Keratinocyte (primary cell): ENCODE data around the gene NOP9.

Source experiments
- CTCF ChIP-seq, 3 experiments: IDR thresholded peaks in 1 of 3; conservative IDR thresholded peaks in 1 of 3; optimal IDR thresholded peaks in 1 of 3; 2 replicates in 2 of 3; 3 replicates in 1 of 3; pipeline versions ENCODE3 to v1.5.1; 2011; ENCODE audit warnings: low read length in 3 of 3, mild to moderate bottlenecking in 3 of 3, moderate library complexity in 2 of 3, control low read depth in 1 of 3, inconsistent platforms in 1 of 3; ENCODE audit not compliant: insufficient read depth in 2 of 3; ENCODE audit errors: extremely low read depth in 1 of 3
- EZH2 ChIP-seq: IDR thresholded peaks from one replicate; pipeline ENCODE4 v1.6.1; 2012; ENCODE audit warnings: inconsistent platforms, mild to moderate bottlenecking, low read length, moderate library complexity

GRCh38 chr14:24282736-24283135, 16.9 kb upstream of the NOP9 start:
- TF ChIP-seq CTCF (optimal IDR thresholded peaks at IDR 0.05 in 1 of 3, IDR thresholded peaks at IDR 0.05 in 1 of 3, conservative IDR thresholded peaks at IDR 0.05 in 1 of 3; ENCODE audit: extremely low read depth in 1 of 3, insufficient read depth in 2 of 3, low read length in 3 of 3) (no peak), EZH2 (no peak)
